HG03520 (cell line): Measurements from ENCODE around the gene VPS8.
"Not testable (repeated sequence)": the region's sequence is repeated elsewhere in the genome, so short reads cannot be mapped to it uniquely, and the experiment has no call there.

Source experiments
- ATAC-seq: cut with Tn5 transposase; IDR thresholded peaks from one replicate; pipeline ENCODE4 v1.9.1; 2021; ENCODE audit warnings: mild to moderate bottlenecking, moderate library complexity; ENCODE audit not compliant: unreplicated experiment

Gene VPS8

DNA sequence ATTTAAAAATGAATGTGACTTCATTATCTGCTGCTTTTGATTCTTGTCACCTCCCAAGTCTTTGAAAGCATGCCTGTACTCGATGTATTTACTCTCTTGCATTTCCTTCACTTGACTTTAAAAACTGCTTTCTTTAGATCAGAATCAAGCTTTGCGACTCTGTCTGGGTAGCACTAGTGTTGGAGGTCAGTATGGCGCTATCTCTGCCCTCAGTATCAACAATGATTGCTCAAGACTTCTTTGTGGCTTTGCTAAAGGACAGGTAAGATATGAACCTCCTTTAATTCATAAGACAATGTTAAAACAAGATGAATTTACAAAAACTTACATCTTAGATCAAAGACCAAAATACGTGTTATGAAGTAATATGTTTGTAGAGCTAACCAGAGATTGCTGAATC lies 37.0 kb downstream of the VPS8 start:
- no peak for ATAC-seq

DNA sequence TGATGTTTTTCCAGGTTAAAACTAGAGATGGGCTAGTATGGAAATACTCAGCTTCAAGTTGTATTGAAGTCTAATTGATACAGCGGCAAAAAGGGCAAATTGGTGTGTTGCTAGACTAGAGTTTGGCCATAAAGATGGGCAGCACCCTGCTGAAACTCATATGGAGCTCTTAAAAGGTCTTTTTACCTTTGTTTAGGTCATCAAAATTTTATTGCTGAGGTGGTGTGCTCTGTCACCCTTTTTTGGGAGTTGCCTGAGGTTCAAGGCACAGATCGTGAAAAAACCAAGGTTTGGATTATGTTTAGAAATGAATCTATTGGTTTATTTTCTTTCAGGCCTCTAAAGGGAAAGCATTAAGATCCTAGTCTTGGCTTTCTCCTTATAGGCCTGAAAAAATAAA lies 38.2 kb downstream of the VPS8 start:
- no peak for ATAC-seq

DNA sequence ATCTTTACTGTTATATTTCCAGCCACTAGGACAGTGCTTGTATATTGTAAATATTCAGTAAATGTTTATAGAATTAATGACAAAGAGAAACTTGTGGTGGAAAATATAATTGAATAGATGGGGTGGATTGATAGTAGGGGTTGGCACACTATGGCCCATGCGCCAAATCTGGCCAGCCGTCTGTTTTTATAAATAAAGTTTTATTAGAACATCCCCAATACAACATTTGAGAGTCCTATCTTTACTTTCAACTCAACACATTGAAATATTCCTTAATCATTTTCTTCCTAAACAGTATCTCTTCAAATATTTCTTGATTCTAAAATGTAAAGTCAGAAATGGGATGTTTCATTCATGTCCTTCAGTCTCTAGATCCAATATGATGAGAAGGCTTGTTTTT lies 45.1 kb downstream of the VPS8 start:
- no peak for ATAC-seq

DNA sequence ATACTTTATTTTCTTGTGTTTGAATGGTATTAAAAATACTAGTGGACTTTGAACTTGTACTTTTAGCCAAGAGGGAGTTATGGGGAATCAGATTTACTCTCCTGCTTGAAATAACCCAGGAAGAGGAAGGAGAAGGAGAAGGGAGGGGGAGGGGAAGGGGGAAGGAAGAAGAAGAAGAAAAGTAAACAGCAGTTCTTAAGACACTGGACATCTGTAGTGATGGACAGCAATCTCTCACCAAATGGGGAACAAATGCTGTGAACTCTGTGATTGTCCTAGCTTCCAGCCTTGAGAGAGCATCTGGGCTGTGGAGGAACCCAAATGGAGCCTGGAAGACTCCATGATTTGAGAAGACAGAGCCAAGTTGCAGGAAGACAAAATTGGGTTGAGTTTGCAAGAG lies 52.0 kb downstream of the VPS8 start:
- no peak for ATAC-seq

DNA sequence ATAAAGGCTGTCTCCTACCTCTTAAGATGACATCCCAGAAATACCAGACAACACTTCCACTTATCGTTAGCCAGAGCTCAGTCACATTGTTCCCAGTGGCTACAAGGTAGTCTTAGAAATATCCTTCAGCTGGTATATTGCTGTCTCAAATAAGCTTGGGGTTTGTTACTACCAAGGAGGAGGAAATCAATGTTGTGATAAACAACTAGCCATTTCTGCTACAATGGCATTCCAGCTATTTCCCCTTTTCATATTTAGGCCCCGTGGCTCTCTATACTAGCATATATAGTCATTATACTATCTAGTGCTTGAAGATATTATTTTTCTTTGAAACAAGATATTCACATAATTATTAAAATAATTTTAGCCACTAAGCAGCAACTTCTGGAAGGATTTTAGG lies 56.5 kb downstream of the VPS8 start:
- no peak for ATAC-seq

DNA sequence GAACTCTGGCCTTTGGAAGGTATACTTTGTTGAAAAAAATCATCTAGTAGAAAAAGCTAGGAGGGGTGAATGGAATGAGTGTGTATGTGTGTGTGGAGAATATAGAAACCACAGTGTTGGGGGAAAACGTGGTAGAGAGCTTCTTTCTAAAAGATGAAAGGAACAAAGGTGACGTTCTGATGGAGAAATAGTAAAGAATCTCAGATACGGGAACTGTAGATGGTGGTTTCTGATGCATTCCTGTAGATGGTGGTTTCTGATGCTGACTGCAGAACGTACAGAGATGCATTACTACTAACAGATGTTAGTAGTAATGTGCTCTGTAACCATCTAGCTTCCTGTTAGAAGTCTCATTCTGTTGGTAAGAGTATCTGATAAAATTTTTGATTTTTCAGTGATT lies 60.2 kb downstream of the VPS8 start:
- no peak for ATAC-seq

DNA sequence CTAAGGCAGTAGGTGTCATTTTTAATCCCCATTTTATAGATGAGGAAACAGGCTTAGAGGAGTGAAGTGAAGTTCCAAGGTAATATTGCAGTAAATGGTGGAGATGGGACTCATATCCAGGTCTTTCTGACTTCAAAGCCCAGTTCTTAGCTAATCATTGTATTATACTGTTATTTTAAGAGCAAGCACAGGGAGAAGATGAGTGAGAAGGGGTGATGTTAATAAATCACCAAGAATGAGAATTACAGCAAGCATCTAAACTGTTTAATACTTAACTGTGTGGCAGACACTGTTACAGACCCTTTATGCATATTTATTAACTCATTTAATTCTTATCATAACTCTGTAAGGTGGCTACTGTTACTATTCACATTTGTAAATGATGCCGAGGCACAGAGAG lies 61.2 kb downstream of the VPS8 start:
- ATAC-seq, result no peak

DNA sequence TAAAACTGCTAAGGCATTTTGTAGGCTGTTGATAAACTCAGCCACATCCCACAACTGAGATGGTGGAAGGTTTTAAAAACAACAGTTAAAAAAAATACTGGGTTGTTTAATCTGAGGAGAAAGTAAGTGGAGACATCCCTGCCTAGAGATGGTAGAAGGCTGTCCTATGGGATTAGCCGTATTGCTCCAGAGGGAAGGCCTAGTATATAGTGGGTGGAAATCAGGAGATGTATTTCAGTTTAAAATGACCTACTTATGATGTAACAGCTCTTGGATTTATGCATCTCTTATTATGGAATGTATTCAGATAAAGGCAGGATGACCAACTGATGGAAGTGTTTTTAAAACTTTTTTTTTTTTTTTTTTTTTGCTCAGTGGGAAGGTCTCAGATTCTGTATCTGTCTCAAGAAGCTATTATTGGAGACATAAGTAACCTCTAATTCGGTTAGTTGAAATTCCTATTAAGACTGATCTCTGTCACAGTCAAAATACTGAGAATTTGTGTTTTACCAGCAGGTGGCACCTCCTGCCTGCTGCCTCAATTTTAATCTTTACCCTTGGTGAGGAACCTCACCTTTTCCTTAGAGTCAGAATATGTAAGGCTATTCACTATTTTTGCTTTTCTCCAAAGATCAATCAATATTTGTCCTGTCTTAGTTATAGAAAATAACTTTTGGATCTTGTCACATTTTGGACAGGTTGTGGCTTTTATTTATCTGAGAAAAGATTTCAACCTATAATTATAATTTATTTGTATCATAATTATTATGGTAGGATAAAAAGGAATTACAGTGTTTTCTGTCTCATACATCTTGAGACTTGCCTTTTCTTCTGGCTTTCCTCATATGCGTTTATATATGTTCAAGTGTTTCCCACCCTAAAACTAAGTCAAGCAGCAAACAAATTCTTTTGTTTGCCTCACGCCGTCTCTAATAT lies 63.0 kb downstream of the VPS8 start:
- no peak for ATAC-seq

DNA sequence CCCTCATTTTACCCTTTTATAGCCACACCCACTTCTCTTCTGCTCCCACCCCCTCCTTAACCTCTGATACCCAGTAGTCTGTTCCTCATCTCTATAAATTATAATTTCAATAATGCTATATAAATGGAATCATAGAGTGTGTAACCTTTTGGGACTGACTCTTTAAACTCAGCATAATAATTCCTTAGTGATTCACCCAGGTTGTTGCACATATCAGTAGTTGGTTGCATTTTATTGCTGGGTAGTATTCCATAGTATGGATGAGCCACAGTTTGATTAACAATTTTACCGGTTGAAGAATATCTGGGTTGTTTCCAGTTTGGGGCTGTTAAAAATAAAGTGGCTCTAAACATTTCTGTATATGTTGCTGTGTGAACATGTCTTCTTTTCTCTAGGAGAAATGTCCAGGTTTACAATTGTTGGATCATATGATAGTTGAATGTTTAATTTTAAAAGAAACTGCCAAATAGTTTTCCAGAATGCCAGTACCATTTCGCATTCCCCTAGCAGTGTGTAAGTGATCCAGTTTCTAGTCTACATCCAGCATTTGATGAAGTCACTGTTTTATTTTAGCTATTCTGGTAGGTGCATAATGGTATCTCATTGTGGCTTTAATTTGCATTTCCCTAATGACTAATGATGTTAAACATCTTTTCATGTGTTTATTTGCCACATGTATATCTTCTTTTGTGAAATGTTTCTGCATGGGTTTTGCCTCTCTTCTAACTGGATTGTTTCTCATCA lies 68.5 kb downstream of the VPS8 start:
- no peak for ATAC-seq

DNA sequence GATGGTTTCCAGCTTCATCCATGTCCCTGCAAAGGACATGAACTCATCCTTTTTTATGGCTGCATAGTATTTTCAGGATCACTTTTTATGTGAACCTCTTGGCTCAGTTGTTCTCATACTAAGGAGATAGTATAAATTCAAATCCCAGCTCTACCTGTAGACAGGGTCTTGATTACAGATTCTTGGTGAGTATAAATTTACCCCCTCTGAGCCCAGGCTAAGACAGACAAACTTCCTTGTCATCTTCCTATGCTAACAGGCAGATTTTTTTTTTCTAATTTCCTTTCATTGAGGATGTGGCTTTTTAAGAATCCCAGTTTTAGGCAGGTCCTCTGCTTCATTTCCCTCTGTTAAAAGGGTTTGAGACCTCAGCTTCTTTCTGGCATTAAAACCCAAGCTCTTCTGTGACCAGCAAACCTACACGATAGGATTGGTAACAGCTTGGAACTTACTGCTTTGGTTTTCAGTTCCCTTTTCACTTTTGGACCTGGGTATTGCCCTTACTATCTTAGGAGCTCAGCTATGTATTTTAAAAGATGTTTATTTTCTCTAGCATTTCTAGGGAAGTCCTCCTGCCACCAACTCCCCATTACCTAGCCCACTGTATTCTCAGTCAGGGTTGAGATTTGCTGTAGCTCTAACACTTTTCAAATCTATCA lies 72.5 kb downstream of the VPS8 start:
- no peak for ATAC-seq

DNA sequence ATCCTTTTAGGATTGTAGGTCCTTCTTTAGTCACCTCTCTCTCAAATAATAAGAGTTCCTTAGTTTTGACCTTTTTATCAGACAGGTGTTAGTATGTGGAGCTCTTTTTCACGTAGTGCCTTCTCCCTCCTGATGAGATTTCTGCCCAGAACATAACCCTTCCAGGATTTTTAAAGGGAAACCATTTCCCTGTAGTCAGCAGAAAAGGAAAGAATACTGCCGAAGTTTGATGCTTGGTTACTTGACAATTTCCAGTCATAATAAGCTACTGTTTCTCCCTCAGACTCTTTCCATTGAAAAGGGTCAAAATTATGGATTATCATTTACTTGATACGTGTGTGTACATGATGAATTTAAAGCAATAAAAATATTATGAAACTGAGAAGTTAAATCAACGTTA lies 73.1 kb downstream of the VPS8 start:
- no peak for ATAC-seq

DNA sequence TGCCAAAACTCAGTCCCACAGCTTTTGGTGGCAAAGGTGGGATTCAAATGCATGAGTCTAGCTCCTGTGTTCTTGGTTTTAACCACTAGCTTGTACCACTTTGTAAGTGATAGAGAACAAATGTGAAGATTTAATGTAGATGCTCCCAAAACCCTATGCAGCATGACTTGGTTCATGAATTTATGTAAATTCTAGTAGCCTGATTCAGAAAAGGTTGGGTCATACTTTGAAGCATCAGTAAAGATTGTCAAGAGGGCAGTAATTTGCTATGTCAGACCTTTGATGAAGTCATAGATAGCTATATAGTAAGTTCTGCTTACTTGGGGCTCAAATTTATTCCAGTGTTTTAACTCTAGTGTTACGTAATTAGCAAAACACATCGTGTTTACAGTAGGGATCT lies 75.6 kb downstream of the VPS8 start:
- ATAC-seq, result no peak

DNA sequence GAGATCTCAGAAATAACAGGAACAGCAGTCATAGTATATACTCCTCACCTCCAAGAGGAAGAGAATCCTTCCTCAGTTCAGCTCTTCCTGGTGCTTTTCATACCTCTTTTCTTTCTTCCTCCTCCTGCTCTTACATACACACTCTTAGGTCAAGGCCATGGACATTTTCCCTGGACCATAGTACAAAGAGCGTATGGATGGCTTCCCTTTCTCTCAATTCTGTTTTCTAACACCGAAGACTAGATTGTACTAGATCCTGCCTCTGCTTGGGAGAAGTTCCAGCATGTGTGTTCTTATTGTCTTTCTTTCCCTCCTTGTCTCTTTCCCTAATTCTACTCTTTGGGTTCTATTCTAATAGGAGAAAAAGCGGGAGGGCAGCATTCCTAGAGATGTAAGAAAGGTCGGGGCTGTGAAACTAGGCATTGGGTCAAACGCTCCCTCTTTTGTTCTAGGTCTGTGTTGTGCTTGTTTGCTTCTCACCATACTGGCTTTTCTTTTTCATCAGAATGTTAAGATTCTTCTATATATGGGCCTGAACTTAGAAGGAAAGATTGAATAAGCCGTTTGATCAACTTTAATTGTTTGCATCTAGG lies 77.4 kb downstream of the VPS8 start:
- no peak for ATAC-seq

DNA sequence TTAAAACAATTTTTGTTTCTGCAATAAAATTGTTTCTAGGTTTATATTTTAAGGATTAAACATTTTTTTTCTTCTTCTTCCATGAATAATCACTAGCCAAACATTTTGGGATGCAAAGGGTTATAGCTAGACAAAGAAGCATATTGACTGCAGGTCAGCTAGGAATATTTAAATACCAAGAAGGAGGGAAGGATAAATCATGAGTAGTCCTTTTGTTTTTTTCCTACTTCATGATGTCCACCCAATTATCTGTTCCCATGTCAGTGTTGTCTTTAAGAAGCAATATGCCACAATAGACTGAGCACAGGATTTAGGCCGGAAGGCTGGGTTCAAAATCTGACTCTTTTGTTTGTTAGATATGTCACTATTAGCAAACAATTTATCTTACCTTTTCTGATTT lies 82.1 kb downstream of the VPS8 start:
- ATAC-seq, result no peak

DNA sequence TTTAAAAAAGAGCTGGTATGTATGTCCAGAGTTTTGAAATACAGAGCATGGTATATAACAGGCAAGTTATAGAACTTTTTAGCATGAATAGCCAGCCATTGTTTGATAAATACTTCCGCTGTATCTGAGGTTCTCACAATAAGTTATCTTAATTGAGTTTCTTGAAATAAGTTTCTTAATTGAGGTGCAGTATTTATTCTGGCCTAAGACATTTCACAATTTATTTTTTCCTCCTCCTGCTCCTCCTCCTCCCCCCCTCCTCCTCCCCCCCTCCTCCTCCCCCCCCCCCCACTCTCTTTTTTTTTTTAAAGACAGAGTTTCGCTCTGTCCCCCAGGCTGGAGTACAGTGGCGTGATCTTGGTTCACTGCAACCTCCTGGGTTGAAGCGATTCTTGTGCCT lies 83.4 kb downstream of the VPS8 start:
- ATAC-seq, result no peak

DNA sequence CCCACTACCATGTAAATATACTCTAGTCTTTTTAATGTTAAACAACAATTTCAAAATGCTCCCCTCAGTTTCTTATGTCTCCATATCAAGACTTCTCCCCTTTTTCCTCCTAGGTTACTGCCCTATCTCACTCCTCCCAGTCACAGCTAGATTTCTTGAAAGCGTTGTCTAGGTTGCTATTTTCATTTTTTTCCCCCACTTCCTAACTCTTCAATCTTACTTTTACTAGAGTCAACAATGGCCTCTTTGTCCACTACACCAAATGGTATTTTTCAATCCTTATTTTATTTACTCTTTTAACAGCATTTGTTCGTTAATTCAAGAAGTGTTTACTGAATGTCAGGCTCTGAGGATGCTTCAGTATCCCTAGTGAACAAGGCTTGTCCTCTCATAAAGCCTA lies 84.4 kb downstream of the VPS8 start:
- no peak for ATAC-seq

DNA sequence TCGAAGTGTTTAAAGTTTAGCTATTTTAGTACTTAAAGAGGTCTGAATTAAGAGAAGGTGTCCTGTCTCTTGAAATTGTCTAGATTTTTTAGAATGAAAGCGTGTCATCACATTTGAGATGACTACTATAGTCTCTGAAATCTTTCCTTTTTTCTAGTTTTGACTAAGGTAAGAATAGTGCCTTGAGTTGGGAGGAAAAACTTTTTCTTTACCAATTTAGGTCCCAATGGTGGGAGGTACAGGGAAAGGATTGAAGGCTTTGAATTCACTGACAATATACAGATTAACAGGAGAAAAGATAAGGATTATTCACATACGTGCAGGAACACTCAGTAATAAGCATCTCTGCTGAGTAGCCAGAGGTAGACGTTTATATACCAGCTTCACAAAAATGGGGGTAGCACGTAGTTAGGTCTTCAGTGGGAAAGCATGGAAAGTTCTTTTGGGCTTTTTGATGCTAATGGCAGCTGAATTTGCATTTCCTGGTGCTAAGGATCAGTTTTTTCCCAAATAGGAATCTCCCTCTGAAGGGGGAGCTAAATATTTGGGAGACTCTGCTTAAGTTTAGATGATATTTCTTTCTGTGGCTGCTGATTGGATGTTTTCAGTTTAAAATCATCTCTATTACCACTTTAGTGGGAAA lies 88.1 kb downstream of the VPS8 start:
- ATAC-seq, result no peak

DNA sequence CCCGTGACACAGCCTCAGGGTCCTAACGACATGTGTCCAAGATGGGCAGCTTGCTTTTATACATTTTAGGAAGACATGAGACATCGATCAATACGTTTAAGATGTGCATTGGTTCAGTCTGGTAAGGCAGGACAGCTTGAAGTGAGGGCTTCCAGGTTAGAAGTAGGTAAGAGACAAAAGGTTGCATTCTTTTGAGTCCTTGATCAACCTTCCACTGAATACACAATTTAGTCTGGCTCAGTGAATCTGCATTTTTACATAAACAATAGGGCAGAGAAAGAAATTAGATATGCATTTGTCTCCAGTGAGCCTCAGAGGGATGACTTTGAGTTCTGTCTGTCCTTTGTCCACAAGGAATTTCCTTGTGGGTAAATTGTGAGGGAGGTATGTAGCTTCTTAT lies 95.1 kb downstream of the VPS8 start:
- not testable (repeated sequence) for ATAC-seq

DNA sequence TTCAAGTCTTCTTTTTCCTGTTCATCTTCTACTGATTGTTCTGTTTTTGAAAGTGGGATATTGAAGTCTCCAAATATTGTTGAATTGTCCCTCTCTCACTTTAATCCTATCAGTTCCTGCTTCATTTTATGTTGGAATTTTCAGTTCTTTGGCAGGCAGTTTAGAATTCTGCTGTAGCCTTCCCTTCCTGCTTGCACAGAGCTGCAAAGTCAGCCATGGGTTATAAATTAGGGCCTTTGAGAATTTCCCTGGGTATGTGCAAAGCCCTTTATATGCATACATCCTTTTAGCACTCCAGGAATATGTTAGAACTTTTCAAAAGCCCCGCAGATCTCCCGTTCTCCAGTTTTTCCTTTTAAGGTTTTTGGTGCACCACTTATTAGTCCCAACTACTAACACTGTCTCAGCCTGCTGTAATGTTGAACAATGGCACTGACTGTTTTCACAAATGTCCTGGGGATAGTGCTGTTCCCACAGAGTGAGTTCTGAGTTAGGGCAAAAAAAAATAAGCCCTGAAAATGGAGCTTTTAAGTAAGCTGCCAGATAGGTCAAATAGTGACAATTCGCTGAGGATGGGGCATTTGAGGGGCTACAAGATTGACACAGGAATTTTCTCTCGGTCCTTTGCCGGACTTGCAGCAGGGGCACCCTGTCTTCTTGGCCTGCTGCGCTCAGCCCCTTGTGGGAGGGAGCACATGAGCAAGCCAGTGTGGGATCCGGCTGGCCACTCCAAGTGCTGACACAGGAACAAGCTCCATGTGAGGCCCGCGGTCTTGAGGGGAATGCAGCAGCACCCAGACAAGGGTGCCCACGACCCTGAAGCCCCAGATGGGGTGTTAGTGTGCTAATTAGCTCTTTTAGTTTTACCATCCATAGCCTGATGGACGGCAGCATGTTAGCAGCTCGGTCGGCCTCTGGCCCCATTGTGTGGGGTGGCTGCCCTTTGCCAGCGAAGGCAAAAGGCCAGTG lies 96.0 kb downstream of the VPS8 start:
- no peak for ATAC-seq

DNA sequence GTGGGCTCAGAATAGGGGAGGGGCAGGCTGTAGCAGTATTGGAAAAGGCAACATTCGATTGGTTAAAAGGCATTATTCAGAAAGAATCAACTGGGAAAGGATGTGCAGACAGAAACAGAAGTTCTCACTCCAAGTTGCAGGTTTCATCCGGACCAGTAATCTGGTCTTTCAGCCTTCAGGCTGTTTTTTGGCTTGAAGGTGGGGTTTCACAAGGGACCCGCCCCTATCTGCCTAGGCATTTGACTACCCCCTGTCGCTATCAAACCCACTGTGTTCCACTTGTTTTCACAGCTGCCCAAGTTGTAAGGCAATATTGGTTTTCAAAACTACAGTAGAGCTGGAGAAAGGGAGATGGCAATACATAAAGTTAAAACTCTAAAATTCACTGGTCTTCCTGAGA lies 96.9 kb downstream of the VPS8 start:
- no peak for ATAC-seq
